Gastrocnemius medialis (tissue), 4 donors: ENCODE measurements around the gene EIF1AD. TPM values are rescaled to one million over a fixed set of nuclear protein-coding genes. Genes with fewer than 3 reads are reported as not detected.

Source experiments
- ATAC-seq, 2 donors: fragments of 150-250 bp; one replicate each; pipeline ENCODE4 v1.9.1; 2016
- DNase-seq, 2 donors: peaks; one replicate each; pipeline ENCODE4 v3.0.0-alpha.2; 2019
- H3K27ac ChIP-seq, 4 donors: fragments of 200-600 bp; sonication (generic); 1 replicate in 1 of 4; 2 replicates in 3 of 4; pipeline ENCODE4 v1.5.1; 2016 to 2018; ENCODE audit warnings: mild to moderate bottlenecking in 2 of 4, moderate library complexity in 1 of 4
- H3K27me3 ChIP-seq, 3 donors: fragments of 200-600 bp; sonication (generic) in 2 of 3; 1 replicate in 1 of 3; 2 replicates in 2 of 3; pipeline versions ENCODE4 v1.5.1 to v1.6.0; 2016 to 2019; ENCODE audit warnings: mild to moderate bottlenecking in 1 of 3, moderate library complexity in 1 of 3
- H3K36me3 ChIP-seq, 2 donors: fragments of 200-600 bp; sonication (generic) in 1 of 2; one replicate each; pipeline ENCODE4 v1.5.1; 2017 to 2018
- H3K4me1 ChIP-seq, 2 donors: fragments of 200-600 bp; sonication (generic) in 1 of 2; one replicate each; pipeline ENCODE4 v1.5.1; 2016 to 2017; ENCODE audit warnings: mild to moderate bottlenecking in 2 of 2
- H3K4me3 ChIP-seq, 4 donors: fragments of 200-600 bp; sonication (generic) in 3 of 4; 1 replicate in 1 of 4; 2 replicates in 3 of 4; pipeline ENCODE4 v1.5.1; 2016 to 2019; ENCODE audit warnings: mild to moderate bottlenecking in 2 of 4
- H3K9me3 ChIP-seq, 3 donors: fragments of 200-600 bp; sonication (generic) in 2 of 3; 1 replicate in 1 of 3; 2 replicates in 2 of 3; pipeline ENCODE4 v1.5.1; 2016 to 2019
- CTCF ChIP-seq, 5 experiments: fragments of 450-650 bp in 3 of 5; fragments of 200-600 bp in 2 of 5; sonication (generic) in 2 of 5; IDR thresholded peaks in 4 of 5; conservative IDR thresholded peaks in 1 of 5; 1 replicate in 4 of 5; 2 replicates in 1 of 5; pipeline ENCODE4 v1.5.1; 2016 to 2019; ENCODE audit warnings: antibody characterized with exemption in 5 of 5, mild to moderate bottlenecking in 3 of 5, moderate library complexity in 3 of 5
- POLR2A ChIP-seq, 2 donors: fragments of 450-650 bp; IDR thresholded peaks; one replicate each; pipeline ENCODE4 v1.6.1; 2017; ENCODE audit warnings: antibody characterized with exemption in 2 of 2, mild to moderate bottlenecking in 2 of 2, moderate library complexity in 2 of 2
- in situ Hi-C, 4 donors: fragments of 200-750 bp; cut with MboI; loops; one replicate each; pipeline versions ENCODE4 v1.15.0 to v1.8.0; 2017; ENCODE audit warnings: low sequenced_read_pairs in 4 of 4
- intact Hi-C: fragments of 100-400 bp; cut with DNase I; formaldehyde crosslinking; loops from one replicate; pipeline ENCODE4 v1.15.1; 2023; ENCODE audit warnings: low total_unique reads
- total RNA-seq, 4 donors: library from RNA; depleted of rRNA; stranded (reverse); fragments of >200 nt; gene quantifications; one replicate each; pipeline versions ENCODE4 v1.1.0 to v1.2.3, GENCODE V29; 2016

Gene EIF1AD
- total RNA-seq, 4 donors from 2014 or later: 29.3 to 39.8 (median 35.4) TPM

- no peaks in the 10 kb centered on the region for H3K27me3 ChIP-seq
- H3K4me3 ChIP-seq: no peak overlapping the region
- in situ Hi-C loops: loop anchor here (10.0 to 25.0 kb wide), 3 partner anchors 112 to 285 kb away; partner anchors contain the start of genes KAT5 (in 4 of the 4), RNASEH2C (in 2 of the 4) and FIBP (in 1 of the 4)
- peaks cover 12 to 14% of the 10 kb centered on the region in 2 donors for H3K4me1 ChIP-seq
- peaks cover 0 to 32% of the 10 kb centered on the region in 2 donors for H3K36me3 ChIP-seq
- H3K27ac ChIP-seq: no peak overlapping the region
- no peak for DNase-seq
- intact Hi-C loops: no loop called here
- TF ChIP-seq POLR2A (IDR thresholded peaks at IDR 0.05): no peak
- no peak for TF ChIP-seq CTCF (IDR thresholded peaks at IDR 0.05 in 4 of 5, conservative IDR thresholded peaks at IDR 0.05 in 1 of 5)
- ATAC-seq: no peak
- no peaks in the 10 kb centered on the region for H3K9me3 ChIP-seq
These were observed 4.7 kb downstream of the EIF1AD start for GRCh38 chr11:65997286-65997685.

GRCh38 chr11:65992056-65992455 is 9.9 kb downstream of the EIF1AD start:
- in situ Hi-C loops (loop anchor here (10.0 to 25.0 kb wide), 3 partner anchors 107 to 280 kb away; partner anchors contain the start of genes KAT5 (in 4 of the 4), RNASEH2C (in 2 of the 4) and FIBP (in 1 of the 4)), intact Hi-C loops (no loop called here)
- no peak overlapping the region for H3K4me3 ChIP-seq
- no peak overlapping the region for H3K27ac ChIP-seq
- H3K36me3 ChIP-seq: no peaks in the 10 kb centered on the region
- ATAC-seq: no peak
- no peaks in the 10 kb centered on the region for H3K27me3 ChIP-seq
- H3K9me3 ChIP-seq: no peaks in the 10 kb centered on the region
- TF ChIP-seq POLR2A (IDR thresholded peaks at IDR 0.05): no peak
- no peak for TF ChIP-seq CTCF (IDR thresholded peaks at IDR 0.05 in 4 of 5, conservative IDR thresholded peaks at IDR 0.05 in 1 of 5)
- DNase-seq: no peak
- H3K4me1 ChIP-seq: no peaks in the 10 kb centered on the region

- ATAC-seq (peak; percentile 100), DNase-seq (peak; percentile 83 to 91)
- in situ Hi-C loops: loop anchor here in 3 of 4 donors (5.0 to 25.0 kb wide), 3 partner anchors 104 to 277 kb away; partner anchors contain the start of genes FIBP (in 2 of the 3), KAT5 (in 2 of the 3) and RNASEH2C (in 2 of the 3)
- Histone ChIP-seq H3K4me3 (no peak overlapping the region), H3K27me3 (no peaks in the 10 kb centered on the region), H3K4me1 (no peaks in the 10 kb centered on the region), H3K9me3 (no peaks in the 10 kb centered on the region), H3K27ac (peak overlapping the region in 3 of 4 donors; percentile 6 to 40 (median 32)), H3K36me3 (no peaks in the 10 kb centered on the region)
- intact Hi-C loops: loop anchor here (1.0 to 10.0 kb wide), 8 partner anchors 20 to 283 kb away; partner anchors contain the start of genes AP5B1, C11orf68, DRAP1 and FIBP
- TF ChIP-seq CTCF (IDR thresholded peaks at IDR 0.05 in 4 of 5, conservative IDR thresholded peaks at IDR 0.05 in 1 of 5) (peak; percentile 88 to 98 (median 93)), POLR2A (IDR thresholded peaks at IDR 0.05) (no peak)
These were observed 13.0 kb downstream of the EIF1AD start for GRCh38 chr11:65988791-65989592.

- no peaks in the 10 kb centered on the region for H3K9me3 ChIP-seq
- TF ChIP-seq CTCF (IDR thresholded peaks at IDR 0.05 in 4 of 5, conservative IDR thresholded peaks at IDR 0.05 in 1 of 5) (no peak), POLR2A (IDR thresholded peaks at IDR 0.05) (no peak)
- ATAC-seq (no peak), DNase-seq (no peak)
- H3K4me1 ChIP-seq: no peaks in the 10 kb centered on the region
- in situ Hi-C loops: loop anchor here in 3 of 4 donors (5.0 to 25.0 kb wide), 3 partner anchors 103 to 275 kb away; partner anchors contain the start of genes FIBP (in 2 of the 3), KAT5 (in 2 of the 3) and RNASEH2C (in 2 of the 3)
- H3K4me3 ChIP-seq: no peak overlapping the region
- intact Hi-C loops: loop anchor here (10.0 kb wide), 1 partner anchor 203 kb away; the partner anchor contains the start of genes AP5B1 and OVOL1
- H3K27me3 ChIP-seq: no peaks in the 10 kb centered on the region
- no peaks in the 10 kb centered on the region for H3K36me3 ChIP-seq
- no peak overlapping the region for H3K27ac ChIP-seq
These were observed 14.6 kb downstream of the EIF1AD start for GRCh38 chr11:65987336-65987735.
